AG09319 (cell line): ENCODE results near the gene PFKFB3.

ENCODE experiments used
- DNase-seq: peaks from one replicate; pipeline ENCODE4 v3.0.0-alpha.2; 2010; ENCODE audit warnings: low read depth; ENCODE audit errors: extremely low read depth
- CTCF ChIP-seq: IDR thresholded peaks from 2 replicates; pipeline ENCODE4 v1.5.1; 2011; ENCODE audit warnings: low read depth, mild to moderate bottlenecking, inconsistent platforms, low read length, moderate library complexity

The PFKFB3 gene

GRCh38 chr10:6197321-6197720 is 5.4 kb upstream of the PFKFB3 start:
- DNase-seq, result no peak
- TF ChIP-seq CTCF, result no peak

GRCh38 chr10:6198171-6198570 is 4.6 kb upstream of the PFKFB3 start:
- no peak for DNase-seq
- TF ChIP-seq CTCF, result no peak

- TF ChIP-seq CTCF, result no peak
- no peak for DNase-seq
These were observed 3.5 kb upstream of the PFKFB3 start for GRCh38 chr10:6199131-6199733.

- no peak for TF ChIP-seq CTCF
- DNase-seq, result no peak
These were observed 2.3 kb upstream of the PFKFB3 start for GRCh38 chr10:6200440-6200733.

- DNase-seq, result no peak
These were observed 1.8 kb upstream of the PFKFB3 start for GRCh38 chr10:6200734-6201515.

GRCh38 chr10:6201516-6201975 is 1.2 kb upstream of the PFKFB3 start:
- no peak for TF ChIP-seq CTCF
- no peak for DNase-seq

More at GRCh38 chr10:6200734-6201515, 1.8 kb upstream of the PFKFB3 start:
- no peak for TF ChIP-seq CTCF

DNA sequence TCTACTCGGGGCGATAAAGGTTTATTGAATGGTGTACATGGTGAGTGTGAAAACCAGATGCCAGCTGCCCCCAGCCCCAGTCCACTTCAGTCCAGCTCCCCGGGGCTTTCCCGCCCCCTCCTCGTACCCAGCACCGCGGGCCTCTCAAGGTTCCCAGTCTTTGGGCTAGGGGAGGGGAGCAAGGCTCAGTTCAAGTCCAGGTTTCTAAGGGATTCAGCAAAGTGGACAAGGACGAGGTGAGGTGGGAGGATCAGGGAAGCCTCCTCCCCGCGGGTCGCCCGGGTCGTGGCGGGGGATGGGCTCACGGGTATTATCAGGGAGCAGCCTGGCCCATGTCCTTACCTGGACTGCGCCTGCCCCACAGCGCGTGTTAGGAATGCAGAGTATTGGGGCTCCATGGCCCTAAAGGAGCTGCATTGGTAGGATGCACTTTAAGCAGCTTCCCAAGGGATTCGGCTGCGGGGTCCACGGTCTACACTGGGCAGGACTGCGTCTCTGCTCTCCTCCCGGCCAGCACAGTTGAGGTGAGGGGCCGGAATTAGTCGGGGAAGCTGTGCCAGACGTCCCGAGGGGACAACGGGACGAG is 541 bp upstream of the PFKFB3 start:
- no peak for DNase-seq
- no peak for TF ChIP-seq CTCF
